ENCODE measurements around the gene MAP3K13.

- TF ChIP-seq CTCF (IDR thresholded peaks at IDR 0.05): no peak
- no peak for TF ChIP-seq POLR2A (IDR thresholded peaks at IDR 0.05)
Measured at GRCh38 chr3:185532901-185533300, 170.0 kb downstream of the MAP3K13 start.

Measured in uterus (tissue), 2 donors.